ENCODE measurements around the gene TTC21A. TPM values are rescaled to one million over a fixed set of nuclear protein-coding genes. Genes with fewer than 3 reads are reported as not detected.

Gene TTC21A
- total and polyA plus RNA-seq, 4 donors: 1.8 to 15.0 (median 7.6) TPM

DNA sequence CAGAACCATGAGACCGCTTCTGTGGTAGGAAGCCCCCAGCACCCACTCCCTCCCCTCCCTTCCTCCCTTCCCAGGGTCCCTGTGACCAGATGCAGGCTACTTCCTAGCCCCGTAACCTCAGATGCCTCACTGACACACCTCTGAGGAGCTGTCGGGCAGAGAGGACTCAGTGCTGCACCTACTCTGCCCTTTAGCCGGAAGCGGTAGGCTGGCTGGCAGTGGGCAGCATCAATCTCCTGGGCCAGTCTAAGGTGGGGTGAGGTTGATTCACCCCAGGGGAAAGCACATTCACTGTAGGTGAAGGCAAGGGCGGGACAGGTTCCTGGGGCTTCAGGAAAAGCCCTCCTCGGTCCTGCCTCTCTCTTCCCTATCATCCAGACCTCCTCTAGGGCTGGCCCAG lies 26.8 kb downstream of the TTC21A start:
- no peaks in the 10 kb centered on the region for H3K4me1 ChIP-seq (ENCODE audit: control insufficient read depth in 1 of 2, insufficient read depth in 2 of 2, low read length in 2 of 2)
- intact Hi-C loops (cut with DNase I): loop anchor here in 1 of 2 donors (10.0 kb wide), 1 partner anchor 50 kb away; no protein-coding TSS in a partner anchor
- no peak overlapping the region for H3K27ac ChIP-seq (ENCODE audit: low read depth in 1 of 2, low read length in 2 of 2)
- no peak for ATAC-seq (ENCODE audit: low FRiP score)
- 84 to 85% methylated on average over 7 of the region's 7 CpGs for WGBS, 2 donors
- H3K9me3 ChIP-seq (ENCODE audit: control insufficient read depth, low read length): no peaks in the 10 kb centered on the region
- DNase-seq: no peak
- no peaks in the 10 kb centered on the region for H3K36me3 ChIP-seq (ENCODE audit: control insufficient read depth in 1 of 2, insufficient read depth in 2 of 2, low read length in 1 of 2)
- no peaks in the 10 kb centered on the region for H3K27me3 ChIP-seq (ENCODE audit: control insufficient read depth in 1 of 2, insufficient read depth in 2 of 2, low read length in 1 of 2)
- H3K4me3 ChIP-seq (ENCODE audit: low read length in 2 of 2): no peak overlapping the region

DNA sequence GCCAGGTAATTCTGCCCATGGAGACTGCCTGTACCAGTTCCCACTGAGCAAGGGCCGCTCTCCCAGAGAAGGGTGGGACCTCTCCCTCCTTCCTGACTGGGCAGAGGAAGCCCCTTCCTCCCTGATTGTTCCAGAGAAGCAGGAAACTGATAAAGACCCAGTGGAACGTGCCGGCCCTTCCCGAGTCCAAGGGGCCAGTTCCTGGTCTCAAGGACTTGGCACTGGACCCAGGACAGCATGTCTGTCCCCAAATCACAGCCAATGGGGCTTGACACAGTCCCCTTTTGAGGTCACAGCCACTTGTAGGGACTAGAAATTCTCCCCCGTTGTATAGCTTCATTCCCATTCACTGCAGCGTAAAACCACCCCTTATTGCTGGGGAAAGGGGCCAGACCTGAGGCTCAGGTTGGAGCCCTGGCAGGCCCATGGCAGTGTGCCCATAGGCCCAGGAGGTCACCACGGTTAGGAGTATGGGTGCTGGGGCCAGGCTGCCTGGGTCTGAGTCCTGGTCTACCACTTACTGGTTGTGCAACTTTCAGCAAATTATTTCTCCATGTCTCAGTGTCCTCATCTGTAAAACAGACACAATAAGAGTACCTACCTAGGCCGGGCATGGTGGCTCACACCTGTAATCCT lies 27.8 kb downstream of the TTC21A start:
- 75 to 83% methylated on average over 8 of the region's 8 CpGs for WGBS, 2 donors
- H3K36me3 ChIP-seq (ENCODE audit: control insufficient read depth in 1 of 2, insufficient read depth in 2 of 2, low read length in 1 of 2): no peaks in the 10 kb centered on the region
- no peaks in the 10 kb centered on the region for H3K27me3 ChIP-seq (ENCODE audit: control insufficient read depth in 1 of 2, insufficient read depth in 2 of 2, low read length in 1 of 2)
- no peaks in the 10 kb centered on the region for H3K4me1 ChIP-seq (ENCODE audit: control insufficient read depth in 1 of 2, insufficient read depth in 2 of 2, low read length in 2 of 2)
- ATAC-seq (ENCODE audit: low FRiP score) (no peak), DNase-seq (no peak)
- no peak overlapping the region for H3K4me3 ChIP-seq (ENCODE audit: low read length in 2 of 2)
- no peak overlapping the region for H3K27ac ChIP-seq (ENCODE audit: low read depth in 1 of 2, low read length in 2 of 2)
- H3K9me3 ChIP-seq (ENCODE audit: control insufficient read depth, low read length): no peaks in the 10 kb centered on the region
- intact Hi-C loops (cut with DNase I): loop anchor here in 1 of 2 donors (10.0 kb wide), 1 partner anchor 50 kb away; no protein-coding TSS in a partner anchor

DNA sequence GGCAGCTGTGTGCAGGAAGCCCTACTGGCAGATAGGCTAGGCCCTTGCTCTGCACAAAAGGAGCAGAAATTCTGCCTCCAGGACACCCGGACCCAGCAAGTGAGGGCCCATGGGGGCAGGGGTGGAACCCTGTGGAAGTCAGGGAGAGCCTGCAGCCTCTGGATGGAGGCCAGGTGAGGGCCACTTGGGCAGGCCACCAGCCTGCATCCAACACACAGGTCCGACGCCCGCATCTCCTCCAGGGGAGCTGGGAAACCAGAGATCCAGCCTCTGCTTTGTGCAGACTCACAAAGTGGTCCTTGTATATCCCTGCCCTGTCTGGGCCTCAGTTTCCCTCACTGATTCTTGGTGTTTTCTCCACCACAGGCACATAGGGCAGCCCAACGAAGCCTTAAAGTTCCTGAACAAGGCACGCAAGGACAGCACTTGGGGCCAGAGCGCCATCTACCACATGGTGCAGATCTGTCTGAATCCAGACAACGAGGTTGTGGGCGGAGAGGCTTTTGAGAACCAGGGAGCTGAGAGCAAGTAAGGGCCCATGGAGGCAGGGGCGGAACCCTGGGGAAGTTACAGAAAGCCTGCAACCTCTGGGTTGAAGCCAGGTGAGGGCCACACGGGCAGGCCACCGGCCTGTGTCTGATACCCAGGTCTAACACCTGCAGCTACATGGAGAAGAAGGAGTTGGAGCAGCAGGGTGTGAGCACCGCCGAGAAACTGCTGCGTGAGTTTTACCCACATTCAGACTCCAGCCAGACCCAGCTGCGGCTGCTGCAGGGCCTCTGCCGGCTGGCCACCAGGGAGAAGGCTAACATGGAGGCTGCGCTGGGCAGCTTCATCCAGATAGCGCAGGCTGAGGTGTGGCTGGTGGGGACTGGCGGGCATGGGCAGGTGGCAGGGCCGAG lies 29.3 kb downstream of the TTC21A start:
- no peak overlapping the region for H3K27ac ChIP-seq (ENCODE audit: low read depth in 1 of 2, low read length in 2 of 2)
- DNase-seq: no peak
- H3K4me1 ChIP-seq (ENCODE audit: control insufficient read depth in 1 of 2, insufficient read depth in 2 of 2, low read length in 2 of 2): no peaks in the 10 kb centered on the region
- ATAC-seq (ENCODE audit: low FRiP score): no peak
- no peaks in the 10 kb centered on the region for H3K9me3 ChIP-seq (ENCODE audit: control insufficient read depth, low read length)
- no peak overlapping the region for H3K4me3 ChIP-seq (ENCODE audit: low read length in 2 of 2)
- no peaks in the 10 kb centered on the region for H3K27me3 ChIP-seq (ENCODE audit: control insufficient read depth in 1 of 2, insufficient read depth in 2 of 2, low read length in 1 of 2)
- WGBS, 2 donors: 90 to 91% methylated on average over 21 of the region's 21 CpGs
- H3K36me3 ChIP-seq (ENCODE audit: control insufficient read depth in 1 of 2, insufficient read depth in 2 of 2, low read length in 1 of 2): no peaks in the 10 kb centered on the region
- intact Hi-C loops (cut with DNase I): loop anchor here in 1 of 2 donors (10.0 kb wide), 1 partner anchor 48 kb away; no protein-coding TSS in a partner anchor

DNA sequence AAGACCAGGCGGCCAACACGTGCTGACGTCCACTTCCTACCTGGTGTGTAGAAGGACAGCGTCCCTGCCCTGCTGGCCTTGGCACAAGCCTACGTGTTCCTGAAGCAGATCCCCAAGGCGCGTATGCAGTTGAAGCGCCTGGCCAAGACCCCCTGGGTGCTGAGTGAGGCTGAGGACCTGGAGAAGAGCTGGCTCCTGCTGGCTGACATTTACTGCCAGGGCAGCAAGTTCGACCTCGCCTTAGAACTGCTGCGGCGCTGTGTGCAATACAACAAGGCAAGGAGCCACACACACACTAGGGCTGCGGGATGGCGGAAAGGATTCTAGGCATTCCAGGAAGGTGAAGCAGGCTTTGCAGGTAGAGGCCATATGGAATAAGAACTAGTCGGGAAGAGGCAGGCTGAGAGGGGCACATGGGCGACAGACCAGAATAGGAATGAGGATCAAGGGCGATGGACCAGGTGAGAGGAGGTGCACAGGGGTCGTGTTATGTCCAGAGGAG lies 30.0 kb downstream of the TTC21A start:
- DNase-seq (no peak), ATAC-seq (ENCODE audit: low FRiP score) (no peak)
- Histone ChIP-seq H3K36me3 (ENCODE audit: control insufficient read depth in 1 of 2, insufficient read depth in 2 of 2, low read length in 1 of 2) (no peaks in the 10 kb centered on the region), H3K4me3 (ENCODE audit: low read length in 2 of 2) (no peak overlapping the region), H3K27ac (ENCODE audit: low read depth in 1 of 2, low read length in 2 of 2) (no peak overlapping the region), H3K4me1 (ENCODE audit: control insufficient read depth in 1 of 2, insufficient read depth in 2 of 2, low read length in 2 of 2) (no peaks in the 10 kb centered on the region), H3K9me3 (ENCODE audit: control insufficient read depth, low read length) (no peaks in the 10 kb centered on the region), H3K27me3 (ENCODE audit: control insufficient read depth in 1 of 2, insufficient read depth in 2 of 2, low read length in 1 of 2) (no peaks in the 10 kb centered on the region)
- intact Hi-C loops (cut with DNase I): loop anchor here in 1 of 2 donors (10.0 kb wide), 1 partner anchor 47 kb away; no protein-coding TSS in a partner anchor
- WGBS, 2 donors: 95 to 96% methylated on average over 18 of the region's 18 CpGs

DNA sequence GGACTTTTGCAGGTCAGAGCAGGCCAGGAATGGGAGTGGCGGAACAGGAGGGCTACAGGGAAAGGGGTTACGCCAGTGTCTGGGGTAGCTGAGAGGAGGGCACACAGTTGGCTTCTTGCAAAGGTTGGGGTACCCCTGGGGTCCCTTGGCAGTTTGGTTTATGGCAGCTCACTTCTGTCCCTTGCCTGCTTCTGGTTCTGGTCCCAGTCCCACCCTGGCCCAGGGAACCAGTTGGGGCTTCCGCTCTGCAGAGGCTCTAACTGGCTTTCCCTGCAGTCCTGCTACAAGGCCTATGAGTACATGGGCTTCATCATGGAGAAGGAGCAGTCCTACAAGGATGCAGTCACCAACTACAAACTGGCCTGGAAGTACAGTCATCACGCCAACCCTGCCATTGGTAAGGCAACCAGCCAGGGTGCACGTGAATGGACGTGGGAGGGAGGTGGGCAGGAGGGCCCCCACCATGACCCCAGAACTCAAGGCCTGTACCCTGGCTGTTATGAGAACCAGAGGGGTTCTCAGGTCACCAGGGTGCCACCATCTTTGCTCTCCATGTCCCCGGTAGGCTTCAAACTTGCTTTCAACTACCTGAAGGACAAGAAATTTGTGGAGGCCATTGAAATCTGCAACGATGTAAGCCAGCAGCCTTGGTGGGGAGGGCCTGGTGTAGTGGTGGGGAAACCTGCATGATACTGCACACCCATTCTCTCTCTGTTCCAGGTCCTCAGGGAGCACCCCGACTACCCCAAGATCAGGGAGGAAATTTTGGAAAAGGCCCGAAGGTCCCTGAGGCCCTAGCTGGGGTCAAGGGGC lies 30.7 kb downstream of the TTC21A start:
- ATAC-seq (ENCODE audit: low FRiP score): no peak

GRCh38 chr3:39138804-39139415 lies 31.4 kb downstream of the TTC21A start:
- Histone ChIP-seq H3K4me1 (ENCODE audit: control insufficient read depth in 1 of 2, insufficient read depth in 2 of 2, low read length in 2 of 2) (no peaks in the 10 kb centered on the region), H3K27me3 (ENCODE audit: control insufficient read depth in 1 of 2, insufficient read depth in 2 of 2, low read length in 1 of 2) (no peaks in the 10 kb centered on the region), H3K4me3 (ENCODE audit: low read length in 2 of 2) (no peak overlapping the region), H3K27ac (ENCODE audit: low read depth in 1 of 2, low read length in 2 of 2) (no peak overlapping the region), H3K9me3 (ENCODE audit: control insufficient read depth, low read length) (no peaks in the 10 kb centered on the region), H3K36me3 (ENCODE audit: control insufficient read depth in 1 of 2, insufficient read depth in 2 of 2, low read length in 1 of 2) (peaks cover 0 to 6% of the 10 kb centered on the region in 2 donors)
- 26 to 29% methylated on average over 7 of the region's 7 CpGs for WGBS, 2 donors
- no peak for DNase-seq
- intact Hi-C loops (cut with DNase I): loop anchor here in 1 of 2 donors (10.0 kb wide), 1 partner anchor 46 kb away; no protein-coding TSS in a partner anchor
- no peak for ATAC-seq (ENCODE audit: low FRiP score)

More for the DNA sequence above, 30.7 kb downstream of the TTC21A start:
- H3K4me1 ChIP-seq (ENCODE audit: control insufficient read depth in 1 of 2, insufficient read depth in 2 of 2, low read length in 2 of 2): no peaks in the 10 kb centered on the region
- peaks cover 0 to 4% of the 10 kb centered on the region in 2 donors for H3K36me3 ChIP-seq (ENCODE audit: control insufficient read depth in 1 of 2, insufficient read depth in 2 of 2, low read length in 1 of 2)
- WGBS, 2 donors: 89 to 91% methylated on average over 10 of the region's 10 CpGs
- no peaks in the 10 kb centered on the region for H3K27me3 ChIP-seq (ENCODE audit: control insufficient read depth in 1 of 2, insufficient read depth in 2 of 2, low read length in 1 of 2)
- no peak overlapping the region for H3K4me3 ChIP-seq (ENCODE audit: low read length in 2 of 2)
- H3K27ac ChIP-seq (ENCODE audit: low read depth in 1 of 2, low read length in 2 of 2): no peak overlapping the region
- intact Hi-C loops (cut with DNase I): loop anchor here in 1 of 2 donors (10.0 kb wide), 1 partner anchor 47 kb away; no protein-coding TSS in a partner anchor
- DNase-seq: no peak
- no peaks in the 10 kb centered on the region for H3K9me3 ChIP-seq (ENCODE audit: control insufficient read depth, low read length)

- H3K27ac ChIP-seq (ENCODE audit: low read depth in 1 of 2, low read length in 2 of 2): no peak overlapping the region
- no peaks in the 10 kb centered on the region for H3K27me3 ChIP-seq (ENCODE audit: control insufficient read depth in 1 of 2, insufficient read depth in 2 of 2, low read length in 1 of 2)
- H3K36me3 ChIP-seq (ENCODE audit: control insufficient read depth in 1 of 2, insufficient read depth in 2 of 2, low read length in 1 of 2): peaks cover 0 to 6% of the 10 kb centered on the region in 2 donors
- ATAC-seq (ENCODE audit: low FRiP score): no peak
- intact Hi-C loops (cut with DNase I): loop anchor here in 1 of 2 donors (10.0 kb wide), 1 partner anchor 45 kb away; no protein-coding TSS in a partner anchor
- no peak overlapping the region for H3K4me3 ChIP-seq (ENCODE audit: low read length in 2 of 2)
- DNase-seq: no peak
- no peaks in the 10 kb centered on the region for H3K4me1 ChIP-seq (ENCODE audit: control insufficient read depth in 1 of 2, insufficient read depth in 2 of 2, low read length in 2 of 2)
- 26 to 28% methylated on average over 2 of the region's 2 CpGs for WGBS, 2 donors
- H3K9me3 ChIP-seq (ENCODE audit: control insufficient read depth, low read length): no peaks in the 10 kb centered on the region
These were observed 32.0 kb downstream of the TTC21A start for GRCh38 chr3:39139442-39139841.
